Right lung (tissue), 5 donors: ENCODE measurements around the gene SCMH1. TPM values are rescaled to one million over a fixed set of nuclear protein-coding genes. Genes with fewer than 3 reads are reported as not detected.

ENCODE experiments used
- polyA plus RNA-seq, 5 donors: library from polyadenylated mRNA; unstranded; fragments of 120-200 nt; gene quantifications; one replicate each; pipeline versions ENCODE4 v1.2.1 to v1.2.3, GENCODE V29; 2013; ENCODE audit warnings: inconsistent platforms in 1 of 5, low replicate concordance in 1 of 5; ENCODE audit not compliant: insufficient read length in 5 of 5, insufficient read depth in 1 of 5

SCMH1 gene
- polyA plus RNA-seq, 5 donors = 37.3 to 49.0 (median 43.9) TPM

Other genes starting within 250 kb of the SCMH1 start
- 1 to 10 TPM in 2 of 5 donors, under 1 TPM in 3; 0.59 to 2.3 (median 0.96) TPM for gene SLFNL1, start 220.6 kb downstream of the SCMH1 start, polyA plus RNA-seq
- gene FOXO6, start 119.1 kb upstream of the SCMH1 start, polyA plus RNA-seq = 1 to 10 TPM; 1.3 to 4.3 (median 2.1) TPM
- gene EDN2, start 242.4 kb upstream of the SCMH1 start, polyA plus RNA-seq = under 1 TPM in 4 of 5 donors, not detected in 1; 0.39 to 0.67 (median 0.54) TPM